Measurements from ENCODE around the gene SSBP3. TPM values are rescaled to one million over a fixed set of nuclear protein-coding genes. Genes with fewer than 3 reads are reported as not detected.

Gene SSBP3
- total and polyA plus RNA-seq, 4 donors: 7.7 to 24.7 (median 17.3) TPM

DNA sequence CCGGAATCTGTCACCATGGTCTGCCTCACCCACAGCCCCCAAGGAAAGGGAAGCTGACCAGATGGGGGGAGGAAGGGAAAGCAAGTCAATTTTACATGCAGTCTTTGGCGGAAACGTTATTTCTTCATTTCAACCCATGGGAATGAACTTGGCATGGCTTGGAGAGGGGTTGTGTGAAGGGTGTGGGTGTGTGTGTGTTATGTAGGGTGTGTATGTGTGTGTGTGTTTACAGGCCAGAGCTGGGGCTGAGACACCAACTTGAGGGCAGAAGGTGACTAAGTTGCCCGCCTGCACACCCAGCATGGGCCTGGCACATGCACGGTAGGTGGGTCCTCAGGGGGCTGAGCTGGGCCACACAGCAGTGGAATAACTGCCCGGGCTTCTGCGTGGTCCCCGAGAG lies 141.1 kb downstream of the SSBP3 start:
- Histone ChIP-seq H3K27ac (ENCODE audit: low read depth in 1 of 2, low read length in 2 of 2) (no peak overlapping the region), H3K9ac (ENCODE audit: low read depth in 1 of 2, low read length in 2 of 2) (no peak overlapping the region), H3K27me3 (ENCODE audit: control insufficient read depth in 4 of 4, insufficient read depth in 4 of 4, low read length in 3 of 4) (no peaks in the 10 kb centered on the region), H3K4me3 (ENCODE audit: low read depth in 1 of 3, low read length in 3 of 3) (no peak overlapping the region), H3K36me3 (ENCODE audit: control insufficient read depth in 4 of 4, insufficient read depth in 3 of 4, low read depth in 1 of 4, low read length in 3 of 4) (no peaks in the 10 kb centered on the region), H3K9me3 (ENCODE audit: control insufficient read depth in 4 of 4, low read length in 3 of 4) (no peaks in the 10 kb centered on the region), H3K4me1 (ENCODE audit: control insufficient read depth in 4 of 4, insufficient read depth in 4 of 4, low read length in 3 of 4) (peaks cover 0 to 16% (median 4%) of the 10 kb centered on the region in 4 donors)
- TF ChIP-seq HNF4G (IDR thresholded peaks at IDR 0.05) (no peak), RAD21 (IDR thresholded peaks at IDR 0.05) (no peak), NR2F2 (IDR thresholded peaks at IDR 0.05) (no peak), JUND (IDR thresholded peaks at IDR 0.05) (no peak), FOXA1 (IDR thresholded peaks at IDR 0.05) (no peak), YY1 (IDR thresholded peaks at IDR 0.05) (no peak), GABPA (IDR thresholded peaks at IDR 0.05 in 1 of 2, conservative IDR thresholded peaks at IDR 0.05 in 1 of 2) (no peak)
- TF ChIP-seq, protein P1, sequence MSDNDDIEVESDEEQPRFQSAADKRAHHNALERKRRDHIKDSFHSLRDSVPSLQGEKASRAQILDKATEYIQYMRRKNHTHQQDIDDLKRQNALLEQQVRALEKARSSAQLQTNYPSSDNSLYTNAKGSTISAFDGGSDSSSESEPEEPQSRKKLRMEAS (IDR thresholded peaks at IDR 0.05): no peak
- TF ChIP-seq, protein P2, sequence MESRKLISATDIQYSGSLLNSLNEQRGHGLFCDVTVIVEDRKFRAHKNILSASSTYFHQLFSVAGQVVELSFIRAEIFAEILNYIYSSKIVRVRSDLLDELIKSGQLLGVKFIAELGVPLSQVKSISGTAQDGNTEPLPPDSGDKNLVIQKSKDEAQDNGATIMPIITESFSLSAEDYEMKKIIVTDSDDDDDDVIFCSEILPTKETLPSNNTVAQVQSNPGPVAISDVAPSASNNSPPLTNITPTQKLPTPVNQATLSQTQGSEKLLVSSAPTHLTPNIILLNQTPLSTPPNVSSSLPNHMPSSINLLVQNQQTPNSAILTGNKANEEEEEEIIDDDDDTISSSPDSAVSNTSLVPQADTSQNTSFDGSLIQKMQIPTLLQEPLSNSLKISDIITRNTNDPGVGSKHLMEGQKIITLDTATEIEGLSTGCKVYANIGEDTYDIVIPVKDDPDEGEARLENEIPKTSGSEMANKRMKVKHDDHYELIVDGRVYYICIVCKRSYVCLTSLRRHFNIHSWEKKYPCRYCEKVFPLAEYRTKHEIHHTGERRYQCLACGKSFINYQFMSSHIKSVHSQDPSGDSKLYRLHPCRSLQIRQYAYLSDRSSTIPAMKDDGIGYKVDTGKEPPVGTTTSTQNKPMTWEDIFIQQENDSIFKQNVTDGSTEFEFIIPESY (IDR thresholded peaks at IDR 0.05): no peak
- TF ChIP-seq, protein P3, sequence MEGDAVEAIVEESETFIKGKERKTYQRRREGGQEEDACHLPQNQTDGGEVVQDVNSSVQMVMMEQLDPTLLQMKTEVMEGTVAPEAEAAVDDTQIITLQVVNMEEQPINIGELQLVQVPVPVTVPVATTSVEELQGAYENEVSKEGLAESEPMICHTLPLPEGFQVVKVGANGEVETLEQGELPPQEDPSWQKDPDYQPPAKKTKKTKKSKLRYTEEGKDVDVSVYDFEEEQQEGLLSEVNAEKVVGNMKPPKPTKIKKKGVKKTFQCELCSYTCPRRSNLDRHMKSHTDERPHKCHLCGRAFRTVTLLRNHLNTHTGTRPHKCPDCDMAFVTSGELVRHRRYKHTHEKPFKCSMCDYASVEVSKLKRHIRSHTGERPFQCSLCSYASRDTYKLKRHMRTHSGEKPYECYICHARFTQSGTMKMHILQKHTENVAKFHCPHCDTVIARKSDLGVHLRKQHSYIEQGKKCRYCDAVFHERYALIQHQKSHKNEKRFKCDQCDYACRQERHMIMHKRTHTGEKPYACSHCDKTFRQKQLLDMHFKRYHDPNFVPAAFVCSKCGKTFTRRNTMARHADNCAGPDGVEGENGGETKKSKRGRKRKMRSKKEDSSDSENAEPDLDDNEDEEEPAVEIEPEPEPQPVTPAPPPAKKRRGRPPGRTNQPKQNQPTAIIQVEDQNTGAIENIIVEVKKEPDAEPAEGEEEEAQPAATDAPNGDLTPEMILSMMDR (IDR thresholded peaks at IDR 0.05; ENCODE audit: low read depth, low read length, missing input control): no peak
- TF ChIP-seq, protein P4, sequence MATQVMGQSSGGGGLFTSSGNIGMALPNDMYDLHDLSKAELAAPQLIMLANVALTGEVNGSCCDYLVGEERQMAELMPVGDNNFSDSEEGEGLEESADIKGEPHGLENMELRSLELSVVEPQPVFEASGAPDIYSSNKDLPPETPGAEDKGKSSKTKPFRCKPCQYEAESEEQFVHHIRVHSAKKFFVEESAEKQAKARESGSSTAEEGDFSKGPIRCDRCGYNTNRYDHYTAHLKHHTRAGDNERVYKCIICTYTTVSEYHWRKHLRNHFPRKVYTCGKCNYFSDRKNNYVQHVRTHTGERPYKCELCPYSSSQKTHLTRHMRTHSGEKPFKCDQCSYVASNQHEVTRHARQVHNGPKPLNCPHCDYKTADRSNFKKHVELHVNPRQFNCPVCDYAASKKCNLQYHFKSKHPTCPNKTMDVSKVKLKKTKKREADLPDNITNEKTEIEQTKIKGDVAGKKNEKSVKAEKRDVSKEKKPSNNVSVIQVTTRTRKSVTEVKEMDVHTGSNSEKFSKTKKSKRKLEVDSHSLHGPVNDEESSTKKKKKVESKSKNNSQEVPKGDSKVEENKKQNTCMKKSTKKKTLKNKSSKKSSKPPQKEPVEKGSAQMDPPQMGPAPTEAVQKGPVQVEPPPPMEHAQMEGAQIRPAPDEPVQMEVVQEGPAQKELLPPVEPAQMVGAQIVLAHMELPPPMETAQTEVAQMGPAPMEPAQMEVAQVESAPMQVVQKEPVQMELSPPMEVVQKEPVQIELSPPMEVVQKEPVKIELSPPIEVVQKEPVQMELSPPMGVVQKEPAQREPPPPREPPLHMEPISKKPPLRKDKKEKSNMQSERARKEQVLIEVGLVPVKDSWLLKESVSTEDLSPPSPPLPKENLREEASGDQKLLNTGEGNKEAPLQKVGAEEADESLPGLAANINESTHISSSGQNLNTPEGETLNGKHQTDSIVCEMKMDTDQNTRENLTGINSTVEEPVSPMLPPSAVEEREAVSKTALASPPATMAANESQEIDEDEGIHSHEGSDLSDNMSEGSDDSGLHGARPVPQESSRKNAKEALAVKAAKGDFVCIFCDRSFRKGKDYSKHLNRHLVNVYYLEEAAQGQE (IDR thresholded peaks at IDR 0.05): no peak
- TF ChIP-seq, protein P5, sequence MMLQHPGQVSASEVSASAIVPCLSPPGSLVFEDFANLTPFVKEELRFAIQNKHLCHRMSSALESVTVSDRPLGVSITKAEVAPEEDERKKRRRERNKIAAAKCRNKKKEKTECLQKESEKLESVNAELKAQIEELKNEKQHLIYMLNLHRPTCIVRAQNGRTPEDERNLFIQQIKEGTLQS (IDR thresholded peaks at IDR 0.05): no peak
- 94% methylated on average over 8 of the region's 8 CpGs for WGBS
- no peak for DNase-seq (ENCODE audit: low spot score)

DNA sequence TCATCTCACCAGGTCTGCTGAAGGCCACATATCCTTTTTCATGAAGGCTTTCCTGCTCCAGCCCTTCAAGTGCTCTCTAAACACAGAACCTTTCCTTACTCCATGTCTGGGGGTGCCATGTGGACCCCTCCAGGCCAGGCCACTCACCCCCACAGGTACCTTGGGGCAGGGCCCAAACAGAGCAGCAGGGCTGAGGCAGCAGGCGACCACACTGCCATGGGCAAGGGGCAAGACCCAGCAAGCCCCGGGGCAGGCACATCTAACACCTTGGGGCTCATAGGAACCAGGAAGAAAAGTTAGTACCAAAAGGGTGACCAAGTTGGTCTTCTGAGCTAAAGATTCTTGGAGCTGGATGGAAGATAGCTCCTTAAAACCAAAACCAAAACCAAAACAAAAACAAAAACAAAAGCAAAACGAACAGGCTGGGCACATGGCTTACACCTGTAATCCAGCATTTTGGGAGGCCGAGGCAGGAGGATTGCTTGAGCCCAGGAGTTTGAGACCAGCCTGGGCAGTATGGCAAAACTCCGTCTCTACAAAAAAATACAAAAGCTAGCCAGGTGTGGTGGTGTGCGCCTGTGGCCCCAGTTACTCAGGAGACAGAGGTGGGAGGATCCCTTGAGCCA lies 142.5 kb downstream of the SSBP3 start:
- H3K4me1 ChIP-seq (ENCODE audit: control insufficient read depth in 4 of 4, insufficient read depth in 4 of 4, low read length in 3 of 4): peaks cover 0 to 16% (median 4%) of the 10 kb centered on the region in 4 donors
- 73% methylated on average over 6 of the region's 6 CpGs for WGBS
- no peak overlapping the region for H3K4me3 ChIP-seq (ENCODE audit: low read depth in 1 of 3, low read length in 3 of 3)
- no peak overlapping the region for H3K9ac ChIP-seq (ENCODE audit: low read depth in 1 of 2, low read length in 2 of 2)
- no peak for DNase-seq (ENCODE audit: low spot score)
- no peaks in the 10 kb centered on the region for H3K36me3 ChIP-seq (ENCODE audit: control insufficient read depth in 4 of 4, insufficient read depth in 3 of 4, low read depth in 1 of 4, low read length in 3 of 4)
- H3K9me3 ChIP-seq (ENCODE audit: control insufficient read depth in 4 of 4, low read length in 3 of 4): no peaks in the 10 kb centered on the region
- H3K27ac ChIP-seq (ENCODE audit: low read depth in 1 of 2, low read length in 2 of 2): no peak overlapping the region
- H3K27me3 ChIP-seq (ENCODE audit: control insufficient read depth in 4 of 4, insufficient read depth in 4 of 4, low read length in 3 of 4): no peaks in the 10 kb centered on the region
- TF ChIP-seq, protein P2 (IDR thresholded peaks at IDR 0.05): no peak
- TF ChIP-seq EGR1 (IDR thresholded peaks at IDR 0.05; ENCODE audit: low read depth in 2 of 2) (no peak), FOXA2 (IDR thresholded peaks at IDR 0.05) (no peak), TAF1 (conservative IDR thresholded peaks at IDR 0.05) (no peak), SP1 (IDR thresholded peaks at IDR 0.05) (no peak), GABPA (IDR thresholded peaks at IDR 0.05 in 1 of 2, conservative IDR thresholded peaks at IDR 0.05 in 1 of 2) (no peak), HNF4A (conservative IDR thresholded peaks at IDR 0.05) (no peak), JUND (IDR thresholded peaks at IDR 0.05) (no peak), FOXA1 (IDR thresholded peaks at IDR 0.05) (no peak), RAD21 (IDR thresholded peaks at IDR 0.05) (no peak), RXRA (IDR thresholded peaks at IDR 0.05) (no peak), NR2F2 (IDR thresholded peaks at IDR 0.05) (no peak)
- TF ChIP-seq, protein P3 (IDR thresholded peaks at IDR 0.05; ENCODE audit: low read depth, low read length, missing input control): no peak
- TF ChIP-seq, protein P5 (IDR thresholded peaks at IDR 0.05): no peak

Measured in liver (tissue), 9 donors.